DOHH2 (cell line): Measurements from ENCODE around the gene MIEN1.
A peak's percentile ranks its signal among the peaks of the same experiment; 100 is the strongest.

ENCODE experiments used
- H3F3A ChIP-seq: fragments of 200-600 bp; sonication (generic), shearing (Covaris generic); 2 replicates; pipeline ENCODE4 v1.6.0; 2016; ENCODE audit warnings: antibody characterized with exemption, mild to moderate bottlenecking; ENCODE audit not compliant: control insufficient read depth, insufficient read depth
- H3K27ac ChIP-seq: fragments of 200-600 bp; sonication (generic); 2 replicates; pipeline ENCODE4 v1.5.1; 2014; ENCODE audit warnings: low read depth, mild to moderate bottlenecking, low read length, moderate library complexity
- H3K27me3 ChIP-seq: fragments of 200-600 bp; sonication (generic); 2 replicates; pipeline ENCODE4 v1.6.1; 2014; ENCODE audit warnings: mild to moderate bottlenecking, low read length, mixed read lengths; ENCODE audit not compliant: control insufficient read depth
- H3K36me3 ChIP-seq: fragments of 200-600 bp; sonication (generic); 2 replicates; pipeline ENCODE4 v1.6.1; 2014; ENCODE audit warnings: mild to moderate bottlenecking, low read length, moderate library complexity, mixed read lengths; ENCODE audit not compliant: control insufficient read depth
- H3K4me1 ChIP-seq: fragments of 200-600 bp; sonication (generic); 2 replicates; pipeline ENCODE4 v1.6.1; 2014; ENCODE audit warnings: mild to moderate bottlenecking, low read length, mixed read lengths; ENCODE audit not compliant: control insufficient read depth
- H3K4me2 ChIP-seq: fragments of 200-600 bp; sonication (generic); 2 replicates; pipeline ENCODE4 v1.6.0; 2014; ENCODE audit warnings: mild to moderate bottlenecking, low read length, moderate library complexity
- H3K4me3 ChIP-seq: fragments of 200-600 bp; sonication (generic); 2 replicates; pipeline ENCODE4 v1.5.1; 2014; ENCODE audit warnings: mild to moderate bottlenecking, low read length, mixed read lengths
- H3K79me2 ChIP-seq: fragments of 200-600 bp; sonication (generic); 2 replicates; pipeline ENCODE4 v1.6.1; 2014; ENCODE audit warnings: mild to moderate bottlenecking, low read length, mixed read lengths; ENCODE audit not compliant: control insufficient read depth
- H3K9me2 ChIP-seq: fragments of 200-600 bp; sonication (generic); replicated peaks from 2 replicates; pipeline ENCODE4 v1.6.1; 2014; ENCODE audit warnings: mild to moderate bottlenecking, low read length, mixed read lengths; ENCODE audit not compliant: control insufficient read depth
- H3K9me3 ChIP-seq: fragments of 200-600 bp; sonication (generic); 2 replicates; pipeline ENCODE4 v1.6.1; 2014; ENCODE audit warnings: antibody characterized with exemption, low read length, mixed read lengths; ENCODE audit not compliant: control insufficient read depth, insufficient read depth
- H4K20me1 ChIP-seq: fragments of 200-600 bp; sonication (generic); 2 replicates; pipeline ENCODE4 v1.6.0; 2014; ENCODE audit warnings: low read depth, mild to moderate bottlenecking, antibody characterized with exemption, low read length, moderate library complexity; ENCODE audit not compliant: control insufficient read depth, insufficient read depth
- EZH2phosphoT487 ChIP-seq: fragments of 200-600 bp; sonication (generic); IDR thresholded peaks from 2 replicates; pipeline ENCODE4 v1.6.1; 2017; ENCODE audit warnings: borderline replicate concordance, mild to moderate bottlenecking, antibody characterized with exemption, low read length, moderate library complexity, mixed read lengths
- TF ChIP-seq, protein P1 (sequence below): fragments of 200-600 bp; sonication (generic); IDR thresholded peaks from one replicate; pipeline ENCODE4 v1.5.1; 2014; ENCODE audit warnings: antibody characterized with exemption, mild to moderate bottlenecking, low read depth, low read length; ENCODE audit not compliant: poor library complexity, severe bottlenecking

The MIEN1 gene

DNA sequence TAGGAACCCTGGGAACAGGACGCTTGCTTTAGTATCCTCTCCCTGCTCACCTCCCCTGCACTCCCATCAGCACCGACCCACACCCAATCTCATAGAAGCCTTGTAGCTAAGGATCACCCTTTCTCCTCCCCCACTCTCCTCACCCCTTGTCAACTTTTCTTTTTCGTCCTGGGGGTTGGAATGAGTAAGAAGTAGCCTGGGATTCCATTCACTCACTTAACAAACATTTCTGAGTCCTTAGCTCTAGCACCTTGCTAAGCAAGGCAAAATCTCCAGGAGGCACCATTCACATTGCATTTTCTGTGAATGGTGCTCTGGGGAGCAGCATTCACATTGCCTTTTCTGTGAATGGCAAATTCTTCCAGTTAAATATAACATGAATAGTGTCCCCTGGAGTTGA lies 41.4 kb downstream of the MIEN1 start:
- Histone ChIP-seq H3K9me2 (no peaks in the 10 kb centered on the region), H3K27me3 (no peaks in the 10 kb centered on the region), H3K4me2 (peak overlapping the region; percentile 87), H4K20me1 (no peaks in the 10 kb centered on the region), H3F3A (peaks cover 9% of the 10 kb centered on the region), H3K9me3 (no peaks in the 10 kb centered on the region), H3K79me2 (peaks cover 3% of the 10 kb centered on the region; the same call in 1 of the 2 replicates), H3K36me3 (no peaks in the 10 kb centered on the region), H3K4me1 (peaks cover 19% of the 10 kb centered on the region), H3K27ac (peak overlapping the region; percentile 74), H3K4me3 (peak overlapping the region; percentile 80)
- TF ChIP-seq, protein P1, sequence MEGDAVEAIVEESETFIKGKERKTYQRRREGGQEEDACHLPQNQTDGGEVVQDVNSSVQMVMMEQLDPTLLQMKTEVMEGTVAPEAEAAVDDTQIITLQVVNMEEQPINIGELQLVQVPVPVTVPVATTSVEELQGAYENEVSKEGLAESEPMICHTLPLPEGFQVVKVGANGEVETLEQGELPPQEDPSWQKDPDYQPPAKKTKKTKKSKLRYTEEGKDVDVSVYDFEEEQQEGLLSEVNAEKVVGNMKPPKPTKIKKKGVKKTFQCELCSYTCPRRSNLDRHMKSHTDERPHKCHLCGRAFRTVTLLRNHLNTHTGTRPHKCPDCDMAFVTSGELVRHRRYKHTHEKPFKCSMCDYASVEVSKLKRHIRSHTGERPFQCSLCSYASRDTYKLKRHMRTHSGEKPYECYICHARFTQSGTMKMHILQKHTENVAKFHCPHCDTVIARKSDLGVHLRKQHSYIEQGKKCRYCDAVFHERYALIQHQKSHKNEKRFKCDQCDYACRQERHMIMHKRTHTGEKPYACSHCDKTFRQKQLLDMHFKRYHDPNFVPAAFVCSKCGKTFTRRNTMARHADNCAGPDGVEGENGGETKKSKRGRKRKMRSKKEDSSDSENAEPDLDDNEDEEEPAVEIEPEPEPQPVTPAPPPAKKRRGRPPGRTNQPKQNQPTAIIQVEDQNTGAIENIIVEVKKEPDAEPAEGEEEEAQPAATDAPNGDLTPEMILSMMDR: no peak
- no peak for TF ChIP-seq EZH2phosphoT487

GRCh38 chr17:39688475-39688835 lies 41.9 kb downstream of the MIEN1 start:
- Histone ChIP-seq H4K20me1 (no peaks in the 10 kb centered on the region), H3K36me3 (no peaks in the 10 kb centered on the region), H3F3A (peaks cover 9% of the 10 kb centered on the region), H3K9me2 (no peaks in the 10 kb centered on the region), H3K9me3 (no peaks in the 10 kb centered on the region), H3K79me2 (peaks cover 3% of the 10 kb centered on the region; the same call in 1 of the 2 replicates), H3K4me1 (peaks cover 19% of the 10 kb centered on the region), H3K27ac (peak overlapping the region; percentile 74), H3K4me3 (peak overlapping the region; percentile 80), H3K27me3 (no peaks in the 10 kb centered on the region), H3K4me2 (peak overlapping the region; percentile 87)
- no peak for TF ChIP-seq EZH2phosphoT487
- TF ChIP-seq, protein P1: no peak

GRCh38 chr17:39687546-39688474 lies 42.5 kb downstream of the MIEN1 start, which contains the start of gene PGAP3:
TSS of gene PGAP3 (minus strand) at chr17:39688057. CDS start at chr17:39688014, 43 bp downstream.
- no peaks in the 10 kb centered on the region for H4K20me1 ChIP-seq
- peaks cover 9% of the 10 kb centered on the region for H3F3A ChIP-seq
- no peaks in the 10 kb centered on the region for H3K9me2 ChIP-seq
- TF ChIP-seq, protein P1: peak; percentile 49
- TF ChIP-seq EZH2phosphoT487: no peak
- no peaks in the 10 kb centered on the region for H3K27me3 ChIP-seq
- H3K36me3 ChIP-seq: no peaks in the 10 kb centered on the region
- peaks cover 3% of the 10 kb centered on the region; the same call in 1 of the 2 replicates for H3K79me2 ChIP-seq
- H3K4me1 ChIP-seq: peaks cover 19% of the 10 kb centered on the region
- peak within 1 kb of the TSS; percentile 87 for H3K4me2 ChIP-seq
- peak within 1 kb of the TSS; percentile 74 for H3K27ac ChIP-seq
- H3K4me3 ChIP-seq: peak within 1 kb of the TSS; percentile 80
- no peaks in the 10 kb centered on the region for H3K9me3 ChIP-seq
